Measurements from ENCODE around the gene TRIM56. TPM values are rescaled to one million over a fixed set of nuclear protein-coding genes. Genes with fewer than 3 reads are reported as not detected.

Gene TRIM56
- total and polyA plus RNA-seq, 9 of the 15 experiments (the other 6 are each of a cell fraction or from before 2014, with no cell fraction given) = 2.0 to 29.7 (median 11.6) TPM

GRCh38 chr7:101099969-101100781 is 14.9 kb downstream of the TRIM56 start (continued):
- TF ChIP-seq NR4A1 (CRISPR knock-in tag; IDR thresholded peaks at IDR 0.05) (peak; percentile 91; the same call in 1 of the 2 replicates), NR4A1 (tag; IDR thresholded peaks at IDR 0.05) (peak; percentile 85), ASH1L (IDR thresholded peaks at IDR 0.05; ENCODE audit: borderline replicate concordance, low read depth, partially characterized antibody) (no peak), DIDO1 (tag; IDR thresholded peaks at IDR 0.05; ENCODE audit: low read depth) (no peak), BRF1 (IDR thresholded peaks at IDR 0.05; ENCODE audit: borderline replicate concordance, extremely low read depth, insufficient read length) (no peak), ZNF75A (CRISPR knock-in tag; IDR thresholded peaks at IDR 0.05) (no peak), HES1 (IDR thresholded peaks at IDR 0.05; ENCODE audit: low read depth) (peak; percentile 45; the same call in 1 of the 2 replicates), HDAC2 (IDR thresholded peaks at IDR 0.05) (peak; percentile 91), THRB (CRISPR knock-in tag; conservative IDR thresholded peaks at IDR 0.05) (no peak), CREM (IDR thresholded peaks at IDR 0.05; ENCODE audit: low read depth) (peak; percentile 56; the same call in 1 of the 2 replicates), CBX8 (IDR thresholded peaks at IDR 0.05; ENCODE audit: borderline replicate concordance, extremely low read depth, low read depth, low read length, poor library complexity, severe bottlenecking) (no peak), POLR2B (IDR thresholded peaks at IDR 0.05; ENCODE audit: low read depth, partially characterized antibody) (peak; percentile 64), EGR1 (conservative IDR thresholded peaks at IDR 0.05) (peak; percentile 84), NKRF (IDR thresholded peaks at IDR 0.05; ENCODE audit: borderline replicate concordance) (no peak), EHMT2 (IDR thresholded peaks at IDR 0.05) (no peak), MTA3 (IDR thresholded peaks at IDR 0.05; ENCODE audit: borderline replicate concordance) (peak; percentile 94), KLF6 (CRISPR knock-in tag; IDR thresholded peaks at IDR 0.05; ENCODE audit: borderline replicate concordance) (peak; percentile 45; the same call in 1 of the 2 replicates), ZNF165 (CRISPR knock-in tag; IDR thresholded peaks at IDR 0.05; ENCODE audit: borderline replicate concordance) (peak; percentile 82; the same call in 1 of the 2 replicates), ID3 (CRISPR knock-in tag; IDR thresholded peaks at IDR 0.05) (no peak), ID3 (tag; IDR thresholded peaks at IDR 0.05) (peak; percentile 77), MNT (conservative IDR thresholded peaks at IDR 0.05) (peak; percentile 89 to 95), CSDE1 (IDR thresholded peaks at IDR 0.05) (no peak)

Data from K562 (cell line).